NCI-H187 (cell line): ENCODE measurements around the gene PGF.

Experiments used
- DNase-seq, 2 experiments: peaks; one replicate each; lab custom pipeline; 2025; lab: John Stamatoyannopoulos, UW

The PGF gene

GRCh38 chr14:74898694-74899093, 56.7 kb downstream of the PGF start:
- no peak for DNase-seq

- no peak for DNase-seq
Measured at GRCh38 chr14:74898083-74898482, 57.3 kb downstream of the PGF start.

DNA sequence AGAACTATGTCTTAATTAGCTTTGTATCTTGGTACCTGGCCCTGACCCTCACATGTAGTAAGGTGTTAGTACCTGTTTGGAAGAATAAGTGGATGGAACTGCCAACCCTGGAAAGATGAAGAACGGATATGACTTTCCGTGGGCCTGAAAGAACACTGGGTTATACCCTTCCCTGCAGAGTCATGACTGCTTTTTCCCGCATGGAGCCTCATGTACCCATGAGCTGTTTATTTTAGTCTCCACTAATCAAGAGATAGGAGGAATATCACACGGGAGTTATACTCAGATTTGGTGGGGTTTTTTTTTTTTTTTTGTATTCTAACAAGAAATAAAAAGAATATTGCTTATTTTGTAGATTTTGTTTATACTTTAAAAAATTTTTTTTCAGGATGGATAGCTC, 57.8 kb downstream of the PGF start:
- no peak for DNase-seq

- no peak for DNase-seq
Measured at GRCh38 chr14:74896400-74896799, 59.0 kb downstream of the PGF start.

DNA sequence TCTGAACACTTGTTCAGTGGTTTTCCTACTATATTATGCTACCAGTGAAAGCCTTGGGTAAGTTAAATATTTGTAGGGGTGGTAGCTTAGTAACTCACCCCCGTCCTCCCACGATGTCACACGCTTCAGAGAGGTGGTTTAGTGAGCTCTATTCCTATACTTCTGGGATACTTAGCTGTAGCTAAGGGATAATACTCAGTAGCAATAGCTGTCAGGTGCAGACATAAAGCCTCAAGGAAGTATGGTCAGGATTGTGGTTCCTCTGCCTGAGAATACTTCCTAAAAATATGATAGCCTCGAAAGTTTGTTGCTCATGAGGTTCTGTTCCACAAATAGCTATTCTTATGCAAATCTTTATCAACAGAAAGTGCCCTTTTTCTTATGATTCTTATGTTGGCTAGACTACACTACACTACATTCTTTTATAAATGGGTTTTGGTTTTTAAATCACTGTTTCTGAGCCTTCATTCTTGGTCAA, 61.7 kb downstream of the PGF start:
- no peak for DNase-seq

- DNase-seq = no peak
Measured at GRCh38 chr14:74892745-74893144, 62.7 kb downstream of the PGF start.

DNA sequence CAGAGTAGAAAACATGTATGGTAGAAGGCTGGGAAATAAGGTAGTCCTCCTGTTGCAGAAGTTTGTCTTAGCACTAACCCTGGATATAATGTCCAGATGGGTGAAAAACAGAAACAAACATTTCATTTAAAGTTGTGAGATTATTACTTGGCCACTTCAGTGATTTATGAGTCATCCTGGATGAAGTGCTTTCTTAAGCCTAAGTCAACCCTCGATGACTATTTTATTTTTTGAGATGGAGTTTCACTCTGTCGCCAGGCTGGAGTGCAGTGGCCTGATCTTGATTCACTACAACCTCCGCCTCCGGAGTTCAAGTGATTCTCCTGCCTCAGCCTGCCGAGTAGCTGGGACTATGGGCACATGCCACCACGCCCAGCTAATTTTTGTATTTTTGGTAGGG, 63.5 kb downstream of the PGF start:
- DNase-seq = no peak
